Right ventricle myocardium inferior (tissue), 1 donor: ENCODE data around the gene RABL2A. TPM values are rescaled to one million over a fixed set of nuclear protein-coding genes. Genes with fewer than 3 reads are reported as not detected.
A peak's percentile ranks its signal among the peaks of the same experiment; 100 is the strongest.
"Not testable (repeated sequence)": the region's sequence is repeated elsewhere in the genome, so short reads cannot be mapped to it uniquely, and the experiment has no call there.

Source experiments
- ATAC-seq: fragments of 200-7000 bp; cut with Tn5 transposase; one replicate; pipeline ENCODE4 v1.9.1; 2020; ENCODE audit warnings: mild to moderate bottlenecking, moderate library complexity
- DNase-seq: peaks from one replicate; pipeline ENCODE4 v3.0.0; 2021; ENCODE audit errors: missing footprints
- intact Hi-C: fragments of 100-400 bp; cut with DNase I; formaldehyde crosslinking; loops from one replicate; pipeline ENCODE4 v1.11.0; 2022
- microRNA-seq: library from miRNA; unstranded; fragments of <30 nt; microRNA quantifications from one replicate; pipeline ENCODE4 v1.2.0, GENCODE V29; 2020
- total RNA-seq: library from RNA; stranded (reverse); fragmentation: NEBNext Ultra II Directional; extraction: Animal tissue kit (Norgen Biotek cat#: 25700); gene quantifications from one replicate; pipeline ENCODE4 v1.2.1, GENCODE V29; 2021
- donor health status: DM: no; HTN: yes; CAD: no; lungs with severe emphysema.

RABL2A gene
- total RNA-seq, 1 donor from 2014 or later = 5.4 TPM

DNA sequence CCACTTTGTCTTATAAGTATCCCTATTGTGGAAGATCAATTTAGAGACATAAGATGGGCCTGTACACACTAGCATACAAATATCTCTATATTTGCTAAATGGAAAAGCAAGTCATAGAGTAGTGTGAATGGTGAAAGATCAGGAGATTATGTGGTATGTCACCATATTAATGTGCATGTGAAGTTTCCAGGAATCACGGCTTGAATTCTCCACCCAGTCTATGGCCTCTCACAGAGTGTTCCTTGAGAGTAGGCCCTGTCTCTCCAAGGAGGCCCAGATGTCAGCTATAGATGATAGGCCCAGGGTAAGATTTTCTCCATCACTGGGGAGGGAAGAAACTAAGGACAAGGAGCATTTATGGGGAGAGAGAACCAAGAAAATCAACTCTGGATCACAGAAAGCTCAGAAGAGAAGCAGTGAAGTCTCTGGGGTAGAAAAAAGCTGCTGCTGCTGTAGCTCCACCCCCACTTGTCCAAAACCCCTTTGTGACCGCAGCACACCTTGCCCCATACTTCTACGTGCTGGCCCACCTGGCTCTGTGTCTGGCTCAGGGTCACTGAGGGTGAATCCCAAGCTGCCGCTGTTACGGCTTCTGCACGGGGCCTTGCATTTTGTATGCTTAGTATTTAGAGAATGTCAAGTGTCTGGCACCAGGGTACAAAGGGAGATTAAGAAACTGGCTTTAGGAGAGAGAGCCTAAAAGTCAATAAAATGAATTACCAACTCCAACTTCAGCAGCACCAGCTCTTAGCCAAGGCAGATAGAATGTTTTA lies 37.9 kb downstream of the RABL2A start:
- peak; percentile 52 for ATAC-seq
- intact Hi-C loops, DNase-seq: not testable (repeated sequence)

DNA sequence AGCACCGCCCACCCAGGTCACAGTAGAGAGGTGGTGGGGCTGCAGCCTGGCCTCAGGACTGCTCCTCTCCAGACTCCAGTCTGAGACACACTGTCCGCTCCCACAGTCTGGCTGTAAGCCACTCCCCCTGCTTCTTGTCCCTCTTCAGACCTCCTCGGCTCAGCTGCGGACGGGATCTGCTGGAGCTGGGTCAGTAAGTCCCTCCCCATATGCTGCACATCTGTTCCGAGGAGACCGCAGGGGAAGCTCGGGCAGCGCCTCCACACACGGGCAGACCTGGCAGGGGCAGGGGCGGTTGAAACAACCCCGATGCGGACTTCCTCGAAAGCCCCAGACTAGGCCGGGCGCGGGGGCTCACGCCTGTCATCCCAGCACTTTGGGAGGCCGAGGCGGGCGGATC lies 41.9 kb downstream of the RABL2A start:
- intact Hi-C loops, DNase-seq, ATAC-seq: not testable (repeated sequence)

GRCh38 chr2:113672326-113672932 lies 45.4 kb downstream of the RABL2A start:
- DNase-seq = no peak
- intact Hi-C loops = no loop called here
- ATAC-seq = no peak

DNA sequence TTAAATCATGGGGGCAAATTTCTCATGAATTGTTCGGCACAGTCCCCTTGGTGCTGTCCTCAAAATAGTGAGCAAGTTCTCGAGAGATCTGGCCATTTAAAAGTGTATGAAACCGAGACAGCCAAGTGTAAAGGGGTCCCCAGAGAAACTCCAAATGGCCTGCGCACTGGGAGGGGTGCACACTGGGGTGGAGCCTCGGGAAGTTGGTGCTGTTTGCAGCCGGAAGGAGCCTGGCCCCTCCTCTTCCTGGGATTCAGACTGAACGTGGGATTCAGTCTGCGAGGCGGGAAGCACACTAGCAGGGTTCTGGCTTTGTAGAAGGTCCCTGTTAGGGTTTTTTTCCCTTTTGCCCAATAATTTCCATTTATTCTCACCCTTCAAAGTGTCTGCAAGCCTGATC lies 48.8 kb downstream of the RABL2A start:
- intact Hi-C loops = loop anchor here (5.0 kb wide), 1 partner anchor 49 kb away; the partner anchor contains the start of gene RABL2A
- ATAC-seq = no peak
- no peak for DNase-seq

- DNase-seq (no peak), ATAC-seq (no peak)
- intact Hi-C loops = loop anchor here (5.0 kb wide), 1 partner anchor 49 kb away; the partner anchor contains the start of gene RABL2A
Measured at GRCh38 chr2:113676623-113677266, 49.7 kb downstream of the RABL2A start.

DNA sequence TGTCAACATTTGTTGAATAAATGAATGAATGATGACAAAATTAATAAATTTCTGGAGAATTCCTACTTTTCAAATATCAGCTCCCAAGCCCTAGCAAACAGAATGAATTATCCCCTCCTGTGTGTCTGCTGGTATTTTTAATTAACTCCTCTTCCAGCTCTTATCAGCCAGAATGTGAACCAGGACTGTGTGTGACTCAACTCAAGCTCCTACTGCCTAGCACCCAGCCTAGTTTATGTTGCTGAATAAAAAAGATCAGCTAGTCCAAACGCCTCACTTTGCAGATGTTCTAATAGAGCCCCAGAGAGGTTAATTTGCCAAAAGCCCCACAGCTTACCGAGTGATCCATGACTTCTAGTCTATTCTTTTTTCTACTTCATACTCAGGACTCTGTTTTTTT lies 50.3 kb downstream of the RABL2A start:
- peak; percentile 77 for ATAC-seq
- intact Hi-C loops = loop anchor here (5.0 kb wide), 1 partner anchor 50 kb away; the partner anchor contains the start of gene RABL2A
- no peak for DNase-seq

DNA sequence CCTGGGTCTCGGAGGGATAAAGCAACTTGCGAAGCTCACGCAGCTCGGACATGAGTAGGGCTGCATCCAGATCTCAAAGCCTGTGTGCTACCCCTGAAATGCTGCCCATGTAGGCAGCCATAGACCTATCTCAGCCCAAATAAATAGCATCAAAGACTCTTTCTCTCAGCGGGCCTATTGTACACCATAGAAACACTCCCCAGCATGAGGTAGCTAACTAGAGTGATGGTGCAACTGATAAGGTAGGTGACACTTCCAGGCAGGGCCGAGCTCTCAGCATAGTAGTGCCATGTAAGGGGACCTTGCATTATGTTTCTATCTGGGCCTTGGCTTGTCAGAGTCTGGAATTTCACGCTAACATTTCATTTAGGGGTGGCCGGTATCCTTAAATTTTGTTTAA lies 52.4 kb downstream of the RABL2A start:
- intact Hi-C loops = loop anchor here (5.0 kb wide), 1 partner anchor 52 kb away; the partner anchor contains the start of gene RABL2A
- ATAC-seq (no peak), DNase-seq (no peak)

- ATAC-seq (no peak), DNase-seq (no peak)
- intact Hi-C loops = no loop called here
Measured at GRCh38 chr2:113685471-113685870, 58.4 kb downstream of the RABL2A start.

DNA sequence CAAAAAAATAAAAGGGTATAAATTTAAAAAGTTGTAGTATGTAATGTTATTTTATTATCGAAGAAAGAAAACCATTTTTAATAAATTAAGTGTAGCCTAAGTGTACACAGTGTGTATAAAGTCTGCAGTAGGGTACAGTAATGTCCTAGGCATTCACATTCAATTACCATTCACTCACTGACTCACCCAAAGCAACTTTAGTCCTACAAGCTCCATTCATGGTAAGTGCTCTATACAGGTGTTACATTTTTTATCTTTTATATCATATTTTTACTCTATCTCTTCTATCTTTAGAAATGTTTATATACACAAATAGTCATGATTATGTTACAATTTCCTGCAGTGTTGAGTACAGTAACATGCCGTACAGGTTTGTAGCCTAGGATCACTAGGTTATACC lies 59.5 kb downstream of the RABL2A start:
- no peak for ATAC-seq
- DNase-seq = no peak
- intact Hi-C loops = no loop called here

DNA sequence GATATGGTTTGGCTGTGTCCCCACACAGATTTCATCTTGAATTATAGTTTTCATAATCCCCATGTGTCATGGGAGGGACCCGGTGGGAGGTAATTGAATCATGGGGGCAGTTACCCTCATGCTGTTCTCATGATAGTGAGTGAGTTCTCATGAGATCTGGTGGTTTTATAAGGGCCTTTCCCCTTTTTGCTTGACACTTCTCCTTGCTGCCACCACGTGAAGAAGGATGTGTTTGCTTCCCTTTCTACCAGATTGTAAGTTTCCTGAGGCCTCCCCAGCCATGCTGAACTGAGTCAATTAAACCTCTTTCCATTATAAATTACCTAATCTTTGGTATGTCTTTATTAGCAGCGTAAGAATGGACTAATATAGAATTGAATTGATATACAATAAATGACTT lies 63.8 kb downstream of the RABL2A start:
- intact Hi-C loops, DNase-seq, ATAC-seq: not testable (repeated sequence)

Small RNAs within 50 kb of the gene (microRNA-seq; reads per million reads assigned to microRNA genes)
- gene MIR1302-3 = not detected

Other genes with a start within 250 kb of the RABL2A start
- gene ZNG1B, start 189.6 kb upstream of the RABL2A start, total RNA-seq = 33.9 TPM
- not detected for gene FOXD4L1, start 128.6 kb upstream of the RABL2A start, total RNA-seq
- gene SLC35F5, start 129.4 kb downstream of the RABL2A start, total RNA-seq = 54.0 TPM